Skin of body (tissue), 2 donors: ENCODE data around the gene TASOR2. TPM values are rescaled to one million over a fixed set of nuclear protein-coding genes. Genes with fewer than 3 reads are reported as not detected.

ENCODE experiments used
- DNase-seq: peaks from one replicate; lab custom pipeline; 2025; lab: John Stamatoyannopoulos, UW
- total RNA-seq: library from RNA; depleted of rRNA; stranded (reverse); fragments of >200 nt; gene quantifications from one replicate; pipeline ENCODE4 v1.2.3, GENCODE V29; 2014

Gene TASOR2
- total RNA-seq, 1 donor from 2014 or later, result 80.8 TPM

- no peak for DNase-seq
Measured at GRCh38 chr10:5656737-5657579, 27.7 kb upstream of the TASOR2 start.

- no peak for DNase-seq
Measured at GRCh38 chr10:5658871-5659618, 25.6 kb upstream of the TASOR2 start.

- no peak for DNase-seq
Measured at GRCh38 chr10:5659702-5660528, 24.7 kb upstream of the TASOR2 start.

- no peak for DNase-seq
Measured at GRCh38 chr10:5661043-5661442, 23.6 kb upstream of the TASOR2 start.

- DNase-seq, result no peak
Measured at GRCh38 chr10:5662708-5663579, 21.7 kb upstream of the TASOR2 start.

GRCh38 chr10:5663692-5664427 is 20.8 kb upstream of the TASOR2 start:
- DNase-seq, result no peak

GRCh38 chr10:5665373-5666007 is 19.1 kb upstream of the TASOR2 start:
- DNase-seq, result peak; percentile 33

GRCh38 chr10:5666008-5666840 is 18.4 kb upstream of the TASOR2 start, which contains the start of gene ASB13:
Gene ASB13, minus strand, starts transcription at chr10:5666595. Its CDS starts 44 bp downstream, at chr10:5666551.
- no peak for DNase-seq

- peak; percentile 46 for DNase-seq
Measured at GRCh38 chr10:5666841-5667630, 17.6 kb upstream of the TASOR2 start.

GRCh38 chr10:5668429-5668828 is 16.2 kb upstream of the TASOR2 start:
- no peak for DNase-seq

- no peak for DNase-seq
Measured at GRCh38 chr10:5669604-5670003, 15.0 kb upstream of the TASOR2 start.

GRCh38 chr10:5670662-5671375 is 13.8 kb upstream of the TASOR2 start:
- no peak for DNase-seq

- no peak for DNase-seq
Measured at GRCh38 chr10:5678397-5679036, 6.1 kb upstream of the TASOR2 start.

GRCh38 chr10:5679037-5679435 is 5.6 kb upstream of the TASOR2 start:
- DNase-seq, result no peak

GRCh38 chr10:5679606-5680005 is 5.0 kb upstream of the TASOR2 start:
- no peak for DNase-seq

- DNase-seq, result no peak
Measured at GRCh38 chr10:5681930-5682329, 2.7 kb upstream of the TASOR2 start.

- DNase-seq, result no peak
Measured at GRCh38 chr10:5683065-5683464, 1.6 kb upstream of the TASOR2 start.
